Stimulated activated naive B cell treated with anti-CD40 and anti-IgM and Interleukin-4, amounts not matched to agents 10 μg/mL and 1 μg/mL and 100 μg/mL, for 72 hours (primary cell): ENCODE results near the gene PCDHAC2.

Experiments used
- ATAC-seq, 2 donors: fragments of 150-1000 bp; cut with Tn5 transposase; replicated peaks; 2 replicates each; pipeline ENCODE4 v1.10.0; 2021; ENCODE audit warnings: moderate library complexity in 1 of 2
- DNase-seq: peaks from one replicate; pipeline ENCODE4 v3.0.0; 2021
- H3K27ac Mint-ChIP-seq: one replicate; pipeline ENCODE4 v1.8.0; 2022; ENCODE audit warnings: mild to moderate bottlenecking, mixed read lengths
- H3K27me3 Mint-ChIP-seq, 2 donors: one replicate each; pipeline ENCODE4 v1.8.0; 2022; ENCODE audit warnings: mixed read lengths in 2 of 2
- H3K36me3 Mint-ChIP-seq, 2 donors: one replicate each; pipeline ENCODE4 v1.8.0; 2022; ENCODE audit warnings: mixed read lengths in 2 of 2, mild to moderate bottlenecking in 1 of 2
- H3K4me1 Mint-ChIP-seq, 2 donors: one replicate each; pipeline ENCODE4 v1.8.0; 2022; ENCODE audit warnings: mixed read lengths in 2 of 2, mild to moderate bottlenecking in 1 of 2
- H3K4me3 Mint-ChIP-seq, 2 donors: one replicate each; pipeline ENCODE4 v1.8.0; 2022; ENCODE audit warnings: mild to moderate bottlenecking in 2 of 2, mixed read lengths in 2 of 2, moderate library complexity in 1 of 2
- H3K9me3 Mint-ChIP-seq, 2 donors: one replicate each; pipeline ENCODE4 v1.8.0; 2022; ENCODE audit warnings: mixed read lengths in 2 of 2, mild to moderate bottlenecking in 1 of 2

PCDHAC2 gene

DNA sequence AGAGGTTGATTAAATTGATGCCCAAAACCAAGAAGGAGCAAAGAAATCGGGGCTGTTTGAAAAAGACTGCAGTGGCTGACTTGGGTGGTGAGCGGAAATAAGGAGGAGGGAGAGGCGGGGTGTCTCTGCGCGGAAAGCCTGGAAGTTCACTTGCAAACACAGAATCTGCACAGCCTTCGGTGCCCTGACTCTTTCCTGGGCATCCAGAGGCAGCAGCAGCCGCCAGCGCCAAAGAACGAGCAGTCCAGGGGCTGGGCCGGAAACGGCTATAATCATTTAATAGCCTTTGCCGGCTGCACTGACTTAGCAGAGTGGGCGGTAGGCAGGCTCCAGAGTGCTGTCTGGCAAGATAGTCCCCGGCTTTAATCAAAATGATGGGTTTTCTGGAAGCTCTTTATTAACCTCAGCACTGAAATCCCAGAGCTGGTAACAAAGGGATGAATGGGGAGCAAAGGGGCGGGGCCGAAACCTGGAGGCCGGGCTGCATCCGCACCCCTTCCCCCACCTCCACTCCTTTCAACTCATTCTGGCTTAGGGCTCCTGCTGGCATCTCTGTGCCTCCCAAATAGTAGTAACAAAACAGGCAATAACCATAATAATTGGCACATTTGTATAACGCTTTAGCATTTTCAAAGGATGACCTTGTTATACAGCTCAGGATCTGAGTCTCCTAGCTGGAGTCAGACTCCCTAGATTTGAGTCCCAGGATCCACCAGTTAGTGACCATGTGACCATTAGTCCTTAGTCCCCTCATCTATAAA, 35.7 kb downstream of the PCDHAC2 start:
- Mint-ChIP-seq H3K27ac (no peak overlapping the region), H3K4me1 (peaks cover 3 to 8% of the 10 kb centered on the region in 2 donors), H3K4me3 (no peak overlapping the region), H3K36me3 (no peaks in the 10 kb centered on the region), H3K9me3 (no peaks in the 10 kb centered on the region), H3K27me3 (peaks cover 27 to 31% of the 10 kb centered on the region in 2 donors)
- DNase-seq (no peak), ATAC-seq (no peak)

DNA sequence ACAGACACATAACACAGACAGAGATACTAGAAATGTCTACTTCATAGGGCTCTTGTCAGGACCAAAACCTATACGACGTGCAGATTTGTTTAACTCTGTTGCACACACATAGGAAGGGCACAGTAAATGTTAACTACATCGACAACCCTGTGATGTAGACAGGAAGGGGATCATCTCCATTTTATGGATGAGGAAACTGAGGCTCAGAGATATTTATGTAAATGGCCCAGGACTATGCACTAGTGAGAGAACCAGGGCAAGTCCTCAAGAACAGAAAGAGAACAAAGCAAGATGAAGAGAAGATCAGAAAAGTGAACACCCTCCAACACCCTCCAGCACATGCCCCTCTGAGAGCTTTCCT, 36.3 kb downstream of the PCDHAC2 start:
- Mint-ChIP-seq H3K4me1 (peaks cover 3 to 8% of the 10 kb centered on the region in 2 donors), H3K27ac (no peak overlapping the region), H3K9me3 (no peaks in the 10 kb centered on the region), H3K36me3 (no peaks in the 10 kb centered on the region), H3K4me3 (no peak overlapping the region), H3K27me3 (peaks cover 28 to 32% of the 10 kb centered on the region in 2 donors)
- no peak for ATAC-seq
- DNase-seq = no peak

DNA sequence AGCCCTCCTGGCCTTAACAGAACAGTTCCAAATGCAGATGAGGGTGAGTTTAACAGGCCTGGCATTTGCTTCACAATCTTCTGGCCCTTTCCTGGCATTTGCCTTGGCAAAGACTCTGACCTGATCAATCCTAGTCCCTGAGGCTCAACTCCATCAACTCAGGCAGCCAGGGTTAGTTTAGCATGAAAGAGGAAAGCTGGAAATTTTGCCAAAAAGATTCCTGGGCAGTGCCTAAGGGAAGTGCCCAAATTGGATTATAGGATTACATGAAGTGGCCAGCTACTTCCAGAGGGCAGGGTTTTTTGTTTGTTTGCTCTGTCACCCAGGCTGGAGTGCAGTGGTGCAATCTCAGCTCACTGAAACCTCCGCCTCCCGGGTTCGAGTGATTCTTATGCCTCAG, 36.8 kb downstream of the PCDHAC2 start:
- Mint-ChIP-seq H3K36me3 (no peaks in the 10 kb centered on the region), H3K4me3 (no peak overlapping the region), H3K27ac (no peak overlapping the region), H3K9me3 (no peaks in the 10 kb centered on the region), H3K27me3 (peaks cover 28 to 32% of the 10 kb centered on the region in 2 donors), H3K4me1 (peaks cover 3 to 8% of the 10 kb centered on the region in 2 donors)
- ATAC-seq (no peak), DNase-seq (no peak)

DNA sequence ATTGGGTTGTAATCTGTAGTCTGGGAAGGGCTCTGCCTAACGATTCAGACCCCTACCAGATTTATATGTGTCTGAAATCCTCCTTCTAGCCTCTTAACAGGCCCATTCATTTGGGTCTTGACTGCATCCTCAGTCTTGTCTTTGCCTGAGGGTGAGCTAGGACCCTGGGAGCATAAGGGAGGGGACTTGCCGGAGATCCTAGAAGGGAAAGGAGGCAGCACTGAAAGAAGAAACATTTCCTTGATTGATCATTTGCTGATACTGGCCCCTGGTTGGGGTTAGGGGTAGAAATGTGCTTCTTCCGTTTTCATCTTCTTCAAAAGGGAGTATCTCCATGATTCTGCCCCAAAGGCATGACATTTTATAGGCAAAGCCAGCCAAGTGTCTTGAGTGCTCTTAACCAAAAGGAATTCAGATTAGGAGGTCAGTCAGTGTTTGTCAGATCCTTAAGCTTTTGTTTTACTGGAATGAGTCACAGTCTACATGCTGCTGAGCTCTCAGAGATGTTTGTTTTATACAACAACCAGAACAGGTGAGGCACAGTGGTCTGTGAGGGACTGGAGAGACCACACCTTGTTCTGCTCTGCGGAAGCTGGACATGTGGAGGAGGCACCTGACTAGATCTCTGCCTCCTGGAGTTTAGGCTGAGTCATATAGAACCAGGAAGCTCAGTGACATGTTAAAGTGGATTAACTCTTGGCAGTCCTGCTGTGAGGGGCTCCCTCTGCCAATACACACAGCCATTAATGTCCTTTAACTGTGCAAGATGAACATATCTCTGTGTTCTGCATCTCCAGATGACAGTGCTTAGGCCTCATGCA, 37.7 kb downstream of the PCDHAC2 start:
- Mint-ChIP-seq H3K27me3 (peaks cover 28 to 32% of the 10 kb centered on the region in 2 donors), H3K4me1 (peaks cover 3 to 8% of the 10 kb centered on the region in 2 donors), H3K27ac (no peak overlapping the region), H3K4me3 (no peak overlapping the region), H3K36me3 (no peaks in the 10 kb centered on the region), H3K9me3 (no peaks in the 10 kb centered on the region)
- ATAC-seq (no peak), DNase-seq (no peak)

DNA sequence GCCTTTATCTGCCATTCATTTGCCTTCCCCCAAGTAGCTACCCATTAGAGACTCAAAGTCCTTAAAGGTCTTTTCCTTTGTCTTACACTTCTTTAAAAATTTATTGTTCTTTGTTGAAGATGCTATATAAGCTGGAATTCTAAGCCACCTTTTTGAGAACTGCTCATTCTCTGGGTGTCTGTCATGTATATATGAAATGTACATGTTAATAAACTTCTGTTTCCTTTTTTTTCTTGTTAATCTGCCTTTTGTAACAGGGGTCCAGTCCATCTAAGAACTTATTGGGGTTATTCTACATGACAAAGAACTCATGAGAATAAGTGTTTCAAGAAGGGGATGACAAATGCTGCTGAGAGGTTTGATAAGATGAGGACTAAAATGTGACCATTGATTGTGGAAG, 41.5 kb downstream of the PCDHAC2 start:
- no peak for ATAC-seq
- Mint-ChIP-seq H3K4me3 (no peak overlapping the region), H3K4me1 (no peaks in the 10 kb centered on the region), H3K36me3 (no peaks in the 10 kb centered on the region), H3K27ac (no peak overlapping the region), H3K27me3 (peaks cover 7 to 10% of the 10 kb centered on the region in 2 donors), H3K9me3 (no peaks in the 10 kb centered on the region)
- no peak for DNase-seq

DNA sequence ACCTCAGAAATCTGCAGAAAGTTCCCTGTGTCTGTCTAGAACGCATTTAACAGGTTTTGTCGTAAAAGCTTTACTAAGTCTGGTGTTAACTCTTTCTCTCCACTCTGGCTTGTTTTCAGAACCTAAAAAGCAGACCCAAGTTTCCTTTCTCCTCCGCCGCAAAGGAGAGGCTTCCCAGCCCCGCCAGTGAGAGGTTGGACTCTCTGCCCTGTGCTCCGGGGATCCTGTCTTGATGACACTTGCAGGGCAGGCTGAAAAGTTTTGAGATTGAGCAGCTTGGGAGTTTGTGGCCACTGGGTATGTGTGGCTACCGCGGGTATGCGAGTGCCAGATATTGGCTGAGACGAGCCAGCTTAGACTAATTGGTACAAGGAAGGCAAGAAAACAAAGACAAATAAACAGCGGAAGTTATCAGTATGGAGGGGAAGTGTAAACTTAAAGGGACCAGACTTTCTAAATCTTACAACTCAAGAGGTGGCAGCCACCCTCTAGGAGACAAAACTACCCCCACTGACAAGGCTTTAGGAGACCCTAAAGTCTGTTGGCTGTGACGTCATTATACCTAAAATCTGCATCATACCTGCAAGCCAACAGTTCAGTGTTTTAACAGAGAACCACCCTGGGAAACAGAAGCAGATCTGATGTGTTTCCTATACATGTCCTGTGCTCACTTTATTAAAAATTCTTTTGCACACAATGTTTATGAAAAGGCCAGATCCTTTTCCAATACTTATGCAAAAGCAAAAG, 43.9 kb downstream of the PCDHAC2 start:
- no peak for DNase-seq
- Mint-ChIP-seq H3K4me1 (no peaks in the 10 kb centered on the region), H3K36me3 (no peaks in the 10 kb centered on the region), H3K27me3 (peaks cover 5 to 8% of the 10 kb centered on the region in 2 donors), H3K4me3 (no peak overlapping the region), H3K9me3 (no peaks in the 10 kb centered on the region), H3K27ac (no peak overlapping the region)
- no peak for ATAC-seq

DNA sequence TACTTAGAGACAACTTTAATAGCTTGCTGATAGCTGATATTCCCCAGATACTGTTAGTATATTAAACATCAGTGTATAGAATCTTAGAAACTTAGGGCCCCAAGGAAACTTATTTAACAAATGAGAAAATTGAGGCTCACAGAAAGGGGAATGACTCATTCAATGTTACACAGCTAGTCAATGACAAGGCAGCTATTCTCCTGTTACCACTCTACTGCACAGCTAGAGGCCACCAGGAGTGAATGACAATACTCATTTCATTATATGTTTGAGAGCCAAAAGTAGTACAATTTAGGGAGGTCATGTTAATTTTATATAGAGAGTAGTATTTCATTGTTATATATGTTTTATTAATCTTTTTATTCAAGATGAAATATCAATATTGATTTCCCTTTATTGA, 51.7 kb downstream of the PCDHAC2 start:
- DNase-seq (no peak), ATAC-seq (no peak)
- H3K4me1 Mint-ChIP-seq = no peaks in the 10 kb centered on the region
- H3K27me3 Mint-ChIP-seq = no peaks in the 10 kb centered on the region
- H3K36me3 Mint-ChIP-seq = no peaks in the 10 kb centered on the region
- no peak overlapping the region for H3K4me3 Mint-ChIP-seq
- no peaks in the 10 kb centered on the region for H3K9me3 Mint-ChIP-seq
- no peak overlapping the region for H3K27ac Mint-ChIP-seq
